ENCODE results near the gene EXOSC1. TPM values are rescaled to one million over a fixed set of nuclear protein-coding genes. Genes with fewer than 3 reads are reported as not detected.

EXOSC1 gene
- polyA plus RNA-seq, 3 donors: 34.7 to 60.6 (median 55.8) TPM

GRCh38 chr10:97483921-97484320, 38.1 kb upstream of the EXOSC1 start:
- Histone ChIP-seq H3K79me2 (ENCODE audit: insufficient read depth, low read length) (peaks cover 45% of the 10 kb centered on the region), H4K20me1 (ENCODE audit: insufficient read depth, low read length) (peaks cover 34% of the 10 kb centered on the region), H3K4me1 (ENCODE audit: control insufficient read depth in 1 of 2, insufficient read depth in 2 of 2, low read length in 2 of 2) (no peaks in the 10 kb centered on the region), H3K4me3 (replicated peaks in 1 of 3; ENCODE audit: low read depth in 2 of 3, low read length in 3 of 3) (no peak overlapping the region), H3K27me3 (ENCODE audit: control insufficient read depth in 2 of 2, insufficient read depth in 2 of 2, low read length in 2 of 2) (no peaks in the 10 kb centered on the region), H3K9ac (ENCODE audit: insufficient read depth, low read length, poor library complexity, severe bottlenecking) (no peak overlapping the region), H2AFZ (ENCODE audit: insufficient read depth, low read depth, low read length, poor library complexity, severe bottlenecking) (no peak overlapping the region), H3K9me3 (replicated peaks in 1 of 2; ENCODE audit: control insufficient read depth in 1 of 2, insufficient read depth in 1 of 2, low read length in 2 of 2) (no peaks in the 10 kb centered on the region), H3K27ac (ENCODE audit: low read depth in 1 of 2, low read length in 2 of 2) (no peak overlapping the region), H3K36me3 (replicated peaks in 1 of 2; ENCODE audit: control insufficient read depth in 1 of 2, insufficient read depth in 2 of 2, low read length in 2 of 2) (peaks cover 34 to 62% of the 10 kb centered on the region in 2 donors), H3K4me2 (replicated peaks; ENCODE audit: extremely low read depth, low read length, poor library complexity, severe bottlenecking) (no peak overlapping the region)
- no peak for TF ChIP-seq CTCF (IDR thresholded peaks at IDR 0.05)
- Mint-ChIP-seq H3K36me3 (peaks cover 42 to 58% of the 10 kb centered on the region in 2 donors), H3K4me1 (peaks cover 3% of the 10 kb centered on the region), H3K27ac (peak overlapping the region in 2 of 7 donors; percentile 57 to 68), H3K27me3 (ENCODE audit: low read depth in 3 of 3) (peaks cover 0 to 2% (median 0%) of the 10 kb centered on the region in 3 donors), H3K9me3 (no peaks in the 10 kb centered on the region), H3K4me3 (no peak overlapping the region)
- intact Hi-C loops (cut with micrococcal nuclease): no loop called here
- WGBS (ENCODE audit: insufficient coverage): no CpG with 5 or more reads among the region's 1 CpG
- DNase-seq: no peak

DNA sequence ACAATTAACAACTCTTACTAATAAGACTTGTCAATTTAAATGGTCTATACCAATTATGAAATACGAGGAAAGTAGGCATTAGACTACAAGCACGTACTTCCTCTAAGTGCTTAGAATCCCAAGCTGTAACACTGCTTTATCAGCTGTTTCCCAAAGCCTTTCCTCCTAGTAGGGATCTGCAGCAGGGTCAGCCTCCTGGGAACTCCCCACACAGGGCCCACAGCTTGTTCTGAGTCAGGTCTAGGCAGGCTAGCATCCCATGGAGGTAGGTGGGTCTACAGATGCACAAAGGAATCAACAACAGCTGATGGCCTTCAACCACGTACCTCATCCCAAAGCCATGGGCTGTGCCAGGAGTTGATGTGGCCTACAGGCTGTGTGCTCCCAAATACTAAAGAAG, 37.7 kb upstream of the EXOSC1 start:
- H3K27ac Mint-ChIP-seq: peak overlapping the region in 2 of 7 donors; percentile 57 to 68
- Histone ChIP-seq H3K4me3 (replicated peaks in 1 of 3; ENCODE audit: low read depth in 2 of 3, low read length in 3 of 3) (no peak overlapping the region), H3K9ac (ENCODE audit: insufficient read depth, low read length, poor library complexity, severe bottlenecking) (no peak overlapping the region), H3K36me3 (replicated peaks in 1 of 2; ENCODE audit: control insufficient read depth in 1 of 2, insufficient read depth in 2 of 2, low read length in 2 of 2) (peaks cover 37 to 66% of the 10 kb centered on the region in 2 donors), H3K27ac (ENCODE audit: low read depth in 1 of 2, low read length in 2 of 2) (no peak overlapping the region), H3K79me2 (ENCODE audit: insufficient read depth, low read length) (peaks cover 41% of the 10 kb centered on the region), H3K4me2 (replicated peaks; ENCODE audit: extremely low read depth, low read length, poor library complexity, severe bottlenecking) (no peak overlapping the region), H3K27me3 (ENCODE audit: control insufficient read depth in 2 of 2, insufficient read depth in 2 of 2, low read length in 2 of 2) (no peaks in the 10 kb centered on the region), H3K9me3 (replicated peaks in 1 of 2; ENCODE audit: control insufficient read depth in 1 of 2, insufficient read depth in 1 of 2, low read length in 2 of 2) (no peaks in the 10 kb centered on the region), H3K4me1 (ENCODE audit: control insufficient read depth in 1 of 2, insufficient read depth in 2 of 2, low read length in 2 of 2) (no peaks in the 10 kb centered on the region), H2AFZ (ENCODE audit: insufficient read depth, low read depth, low read length, poor library complexity, severe bottlenecking) (no peak overlapping the region), H4K20me1 (ENCODE audit: insufficient read depth, low read length) (peaks cover 31% of the 10 kb centered on the region)
- TF ChIP-seq CTCF (IDR thresholded peaks at IDR 0.05): no peak
- H3K4me3 Mint-ChIP-seq: no peak overlapping the region
- peaks cover 0 to 2% (median 0%) of the 10 kb centered on the region in 3 donors for H3K27me3 Mint-ChIP-seq (ENCODE audit: low read depth in 3 of 3)
- peaks cover 3% of the 10 kb centered on the region for H3K4me1 Mint-ChIP-seq
- intact Hi-C loops (cut with micrococcal nuclease): no loop called here
- DNase-seq: no peak
- H3K36me3 Mint-ChIP-seq: peaks cover 42 to 60% of the 10 kb centered on the region in 2 donors
- H3K9me3 Mint-ChIP-seq: no peaks in the 10 kb centered on the region
- WGBS (ENCODE audit: insufficient coverage): 100% methylated on average over 2 of the region's 3 CpGs

All from CD14-positive monocyte (primary cell).